ENCODE data around the gene TTLL8. TPM values are rescaled to one million over a fixed set of nuclear protein-coding genes. Genes with fewer than 3 reads are reported as not detected.

Gene TTLL8
- total and polyA plus RNA-seq, 2 of the 8 experiments (the other 6 are each of a cell fraction or from before 2014, with no cell fraction given): not detected

- TF ChIP-seq SUZ12 (IDR thresholded peaks at IDR 0.05; ENCODE audit: low read length) (no peak), KDM1A (IDR thresholded peaks at IDR 0.05; ENCODE audit: borderline replicate concordance, low read length) (no peak)
These were observed 9.9 kb downstream of the TTLL8 start (continued) for GRCh38 chr22:50048061-50048765.

Measured in H1 (cell line).